HCT116 (cell line): ENCODE data around the gene SDF4. TPM values are rescaled to one million over a fixed set of nuclear protein-coding genes. Genes with fewer than 3 reads are reported as not detected.

Source experiments
- ATAC-seq: fragments of 200-7000 bp; cut with Tn5 transposase; 2 replicates; pipeline ENCODE4 v1.9.1; 2020; ENCODE audit warnings: mild to moderate bottlenecking, moderate library complexity
- BruUV-seq: library from RNA; stranded (reverse); fragments of 400-500 nt; replicated peaks from 2 replicates; lab custom pipeline; 2021; lab: Mats Ljungman, UMichigan
- CTCF ChIA-PET: fragments of 300-600 bp; sonication (Branson Sonifier 250); formaldehyde crosslinking; loops from one replicate; lab custom pipeline; 2021; ENCODE audit warnings: antibody characterized with exemption; lab: Charles Lee
- POLR2A ChIA-PET: fragments of 300-600, 350-600 bp; sonication (Branson Sonifier 250); formaldehyde crosslinking; loops from one replicate; lab custom pipeline; 2021; ENCODE audit warnings: antibody characterized with exemption; lab: Charles Lee
- RAD21 ChIA-PET, 2 experiments: fragments of 300-600 bp; sonication (Branson Sonifier 250); formaldehyde crosslinking; loops; one replicate each; lab custom pipeline; 2023; ENCODE audit warnings: low total read pairs in 2 of 2; ENCODE audit not compliant: uncharacterized antibody in 2 of 2, unreplicated experiment in 2 of 2, low non-redundant PET in 1 of 2; lab: Charles Lee
- DNase-seq: peaks from one replicate; pipeline ENCODE4 v3.0.0-alpha.2; 2010; ENCODE audit warnings: low read depth, low spot score
- H2AFZ ChIP-seq: fragments of 200-600 bp; shearing (Covaris generic), sonication (generic); 2 replicates; pipeline ENCODE4 v1.6.1; 2017; ENCODE audit warnings: low read depth, mixed run types, mixed read lengths, antibody characterized with exemption, low read length; ENCODE audit not compliant: poor library complexity, severe bottlenecking
- H3K27ac ChIP-seq: 2 replicates; pipeline ENCODE4 v1.5.1; 2012; ENCODE audit warnings: low read depth, low read length
- H3K27me3 ChIP-seq: fragments of 200-600 bp; sonication (generic); 2 replicates; pipeline ENCODE4 v1.6.1; 2016; ENCODE audit warnings: mixed run types, low read length, mixed read lengths; ENCODE audit not compliant: insufficient read depth
- H3K36me3 ChIP-seq, 2 experiments: fragments of 200-500 bp in 1 of 2; fragments of 200-600 bp in 1 of 2; sonication (Bioruptor generic) in 1 of 2; sonication (generic) in 1 of 2; 2 replicates each; pipeline versions ENCODE4 v1.5.1 to v1.6.1; 2014 to 2016; ENCODE audit warnings: low read length in 2 of 2, inconsistent platforms in 1 of 2, mixed read lengths in 1 of 2, mixed run types in 1 of 2; ENCODE audit not compliant: insufficient read depth in 2 of 2, control insufficient read depth in 1 of 2
- H3K4me1 ChIP-seq, 2 experiments: fragments of 200-600 bp in 1 of 2; sonication (generic) in 1 of 2; 2 replicates each; pipeline versions ENCODE4 v1.5.1 to v1.6.1; 2012 to 2017; ENCODE audit warnings: low read length in 2 of 2, inconsistent platforms in 1 of 2, mild to moderate bottlenecking in 1 of 2, mixed read lengths in 1 of 2, mixed run types in 1 of 2, moderate library complexity in 1 of 2; ENCODE audit not compliant: insufficient read depth in 2 of 2, control insufficient read depth in 1 of 2
- H3K4me2 ChIP-seq: fragments of 200-600 bp; sonication (generic); 2 replicates; pipeline ENCODE4 v1.6.1; 2017; ENCODE audit warnings: mixed run types, low read length, mixed read lengths
- H3K4me3 ChIP-seq, 2 experiments: fragments of 200-600 bp in 1 of 2; sonication (generic) in 1 of 2; replicated peaks in 1 of 2; 2 replicates each; pipeline ENCODE4 v1.5.1; 2011 to 2016; ENCODE audit warnings: low read length in 2 of 2, control low read depth in 1 of 2, low read depth in 1 of 2, mild to moderate bottlenecking in 1 of 2, mixed read lengths in 1 of 2, mixed run types in 1 of 2
- H3K79me2 ChIP-seq: fragments of 200-600 bp; sonication (generic); 2 replicates; pipeline ENCODE4 v1.6.1; 2017; ENCODE audit warnings: mild to moderate bottlenecking, mixed run types, low read length, moderate library complexity, mixed read lengths; ENCODE audit not compliant: insufficient read depth
- H3K9ac ChIP-seq: fragments of 200-600 bp; sonication (generic); 2 replicates; pipeline ENCODE4 v1.6.1; 2016; ENCODE audit warnings: low read length, mixed read lengths
- H3K9me2 ChIP-seq: fragments of 200-600 bp; sonication (generic), shearing (Covaris generic); 2 replicates; pipeline ENCODE4 v1.6.1; 2017; ENCODE audit warnings: mixed run types, mild to moderate bottlenecking, moderate library complexity; ENCODE audit not compliant: insufficient read depth
- H3K9me3 ChIP-seq, 2 experiments: fragments of 200-500 bp in 1 of 2; fragments of 200-600 bp in 1 of 2; sonication (Bioruptor generic) in 1 of 2; sonication (generic) in 1 of 2; 2 replicates each; pipeline ENCODE4 v1.6.1; 2014 to 2017; ENCODE audit warnings: low read length in 2 of 2, mixed read lengths in 2 of 2, inconsistent platforms in 1 of 2, low read depth in 1 of 2, mild to moderate bottlenecking in 1 of 2, mixed run types in 1 of 2, moderate library complexity in 1 of 2; ENCODE audit not compliant: control insufficient read depth in 1 of 2, insufficient read depth in 1 of 2
- H4K20me1 ChIP-seq: fragments of 200-600 bp; sonication (generic), shearing (Covaris generic); 2 replicates; pipeline ENCODE4 v1.6.1; 2017; ENCODE audit warnings: mixed run types, mild to moderate bottlenecking, moderate library complexity; ENCODE audit not compliant: insufficient read depth
- CEBPB ChIP-seq: IDR thresholded peaks from 2 replicates; pipeline ENCODE4 v1.6.1; 2012; ENCODE audit warnings: low read depth
- CTCF ChIP-seq, 3 experiments: fragments of 200-600 bp in 1 of 3; sonication (generic) in 1 of 3; IDR thresholded peaks in 2 of 3; conservative IDR thresholded peaks in 1 of 3; 2 replicates each; pipeline ENCODE4 v1.5.1; 2012 to 2017; ENCODE audit warnings: low read depth in 2 of 3, low read length in 2 of 3, antibody characterized with exemption in 1 of 3, borderline replicate concordance in 1 of 3, control low read depth in 1 of 3, mild to moderate bottlenecking in 1 of 3, mixed read lengths in 1 of 3, mixed run types in 1 of 3, moderate library complexity in 1 of 3; ENCODE audit not compliant: insufficient read depth in 1 of 3
- EGR1 ChIP-seq: IDR thresholded peaks from 2 replicates; pipeline ENCODE4 v1.6.1; 2012; ENCODE audit warnings: low read depth
- EZH2phosphoT487 ChIP-seq: fragments of 200-600 bp; IDR thresholded peaks from 2 replicates; pipeline ENCODE4 v1.6.1; 2018; ENCODE audit warnings: antibody characterized with exemption, borderline replicate concordance
- JUND ChIP-seq: IDR thresholded peaks from 2 replicates; pipeline ENCODE4 v1.6.1; 2012
- MAX ChIP-seq: IDR thresholded peaks from 2 replicates; pipeline ENCODE4 v1.6.1; 2012
- POLR2A ChIP-seq: IDR thresholded peaks from 2 replicates; pipeline ENCODE4 v1.7.0; 2011; ENCODE audit warnings: borderline replicate concordance; ENCODE audit not compliant: insufficient read depth, insufficient read length; ENCODE audit errors: extremely low read depth
- REST ChIP-seq: IDR thresholded peaks from 2 replicates; pipeline ENCODE4 v1.6.1; 2012; ENCODE audit warnings: low read depth
- SIN3A ChIP-seq: IDR thresholded peaks from 2 replicates; pipeline ENCODE4 v1.6.1; 2012; ENCODE audit warnings: low read depth
- SP1 ChIP-seq: IDR thresholded peaks from 2 replicates; pipeline ENCODE4 v1.6.1; 2012; ENCODE audit warnings: low read depth
- SRF ChIP-seq: IDR thresholded peaks from 2 replicates; pipeline ENCODE4 v1.6.1; 2012; ENCODE audit warnings: low read depth
- TCF7L2 ChIP-seq: IDR thresholded peaks from 2 replicates; pipeline ENCODE4 v1.7.0; 2011; ENCODE audit warnings: borderline replicate concordance, inconsistent platforms; ENCODE audit not compliant: insufficient read depth, insufficient read length; ENCODE audit errors: extremely low read depth
- YY1 ChIP-seq: IDR thresholded peaks from 2 replicates; pipeline ENCODE4 v1.6.1; 2011; ENCODE audit warnings: low read length, low read depth, moderate library complexity, mild to moderate bottlenecking; ENCODE audit not compliant: insufficient replicate concordance; ENCODE audit errors: extremely low read depth
- ZBTB33 ChIP-seq: IDR thresholded peaks from 2 replicates; pipeline ENCODE4 v1.6.1; 2011; ENCODE audit warnings: mild to moderate bottlenecking, low read length, moderate library complexity; ENCODE audit not compliant: insufficient replicate concordance; ENCODE audit errors: extremely low read depth
- intact Hi-C: fragments of 100-400 bp; cut with micrococcal nuclease; formaldehyde crosslinking; loops from 2 replicates; pipeline ENCODE4 v1.10.0; 2022
- total RNA-seq: library from RNA; stranded (reverse); gene quantifications from one replicate; pipeline ENCODE4 v1.2.1, GENCODE V29; 2021; ENCODE audit not compliant: unreplicated experiment

The SDF4 gene
- total RNA-seq, 1 experiment from 2014 or later = 133 TPM

GRCh38 chr1:1228596-1229321, 3.0 kb downstream of the SDF4 start:
- ATAC-seq = no peak
- intact Hi-C loops = no loop called here
- ChIA-PET POLR2A (no interaction called here), RAD21 (interaction anchor here in 1 of 2 experiments (0.6 kb wide), 1 partner anchor 20 kb away, joined by 4 read pairs; no protein-coding TSS in a partner anchor), CTCF (interaction anchor here (0.5 kb wide), 1 partner anchor 17 kb away, joined by 3 read pairs; no protein-coding TSS in a partner anchor)
- DNase-seq = no peak
- Histone ChIP-seq H3K9ac (no peak overlapping the region), H4K20me1 (no peaks in the 10 kb centered on the region), H3K79me2 (peaks cover 87% of the 10 kb centered on the region), H3K36me3 (peaks cover 10 to 21% of the 10 kb centered on the region in 2 experiments; a peak in 3 of 4 replicates), H3K4me2 (no peak overlapping the region), H2AFZ (no peak overlapping the region), H3K27ac (peak overlapping the region; percentile 98; the same call in 1 of the 2 replicates), H3K4me1 (peaks cover 3 to 19% of the 10 kb centered on the region in 2 experiments; a peak in 1 of 4 replicates), H3K9me3 (no peaks in the 10 kb centered on the region), H3K27me3 (no peaks in the 10 kb centered on the region), H3K9me2 (no peaks in the 10 kb centered on the region), H3K4me3 (no peak overlapping the region)
- TF ChIP-seq SP1 (no peak), REST (no peak), CTCF (IDR thresholded peaks at IDR 0.05 in 2 of 3, conservative IDR thresholded peaks at IDR 0.05 in 1 of 3; ENCODE audit: borderline replicate concordance in 1 of 3, insufficient read depth in 1 of 3, low read depth in 2 of 3, low read length in 2 of 3) (no peak), MAX (no peak), JUND (no peak), YY1 (no peak), TCF7L2 (no peak), ZBTB33 (no peak), EGR1 (no peak), CEBPB (no peak), SRF (no peak), POLR2A (no peak), SIN3A (no peak), EZH2phosphoT487 (no peak)
- no TSS peak for BruUV-seq
